Measurements from ENCODE around the gene MYBL2. TPM values are rescaled to one million over a fixed set of nuclear protein-coding genes. Genes with fewer than 3 reads are reported as not detected.

The MYBL2 gene
- 0.12 and 3.6 TPM in 2 replicates for total RNA-seq (ENCODE audit: low replicate concordance)

GRCh38 chr20:43666376-43667328 lies at the start of gene MYBL2:
MYBL2 (plus strand) TSS chr20:43667114; CDS start chr20:43667284, 170 bp downstream.

GRCh38 chr20:43726811-43727338 lies 60.0 kb downstream of the MYBL2 start, which contains the start of gene GTSF1L:
GTSF1L (minus strand) TSS chr20:43727002; CDS start chr20:43726694, 308 bp downstream.

Other genes with a start within 250 kb of the MYBL2 start
- gene SRSF6, start 209.2 kb upstream of the MYBL2 start, total RNA-seq (ENCODE audit: low replicate concordance): 34.4 and 38.6 TPM in 2 replicates
- 3.3 and 4.4 TPM in 2 replicates for gene L3MBTL1, start 159.4 kb upstream of the MYBL2 start, total RNA-seq (ENCODE audit: low replicate concordance)
- gene SGK2, start 108.1 kb upstream of the MYBL2 start, total RNA-seq (ENCODE audit: low replicate concordance): 0.15 and 0.47 TPM in 2 replicates
- gene IFT52, start 76.2 kb upstream of the MYBL2 start, total RNA-seq (ENCODE audit: low replicate concordance): 40.1 and 49.6 TPM in 2 replicates
- not detected in 2 replicates for gene GTSF1L, start 59.9 kb downstream of the MYBL2 start, total RNA-seq (ENCODE audit: low replicate concordance)
- 0.12 and 2.0 TPM in 2 replicates for gene TOX2, start 247.7 kb downstream of the MYBL2 start, total RNA-seq (ENCODE audit: low replicate concordance)

All from smooth muscle cell of the coronary artery (primary cell).